ENCODE measurements around the gene ITGAD. TPM values are rescaled to one million over a fixed set of nuclear protein-coding genes. Genes with fewer than 3 reads are reported as not detected.

Gene ITGAD
- total and polyA plus RNA-seq, 2 of the 8 experiments (the other 6 are each of a cell fraction or from before 2014, with no cell fraction given) = 0.06 TPM; not detected in 1

GRCh38 chr16:31382485-31383161 is 10.5 kb upstream of the ITGAD start:
- H3K18ac ChIP-seq (ENCODE audit: extremely low read depth, low read length) = no peak overlapping the region
- H3K79me2 ChIP-seq (ENCODE audit: control insufficient read depth in 1 of 2, insufficient read depth in 2 of 2, low read length in 2 of 2) = no peaks in the 10 kb centered on the region
- peak; percentile 33 to 88 for DNase-seq (ENCODE audit: low read depth in 1 of 2, low spot score in 2 of 2)
- no peak overlapping the region for H3K23ac ChIP-seq (ENCODE audit: insufficient read length)
- peaks cover 0 to 1% (median 0%) of the 10 kb centered on the region in 4 experiments; a peak in 2 of 7 replicates for H3K4me1 ChIP-seq (replicated peaks in 1 of 4; ENCODE audit: control insufficient read depth in 3 of 4, insufficient read depth in 4 of 4, low read length in 3 of 4)
- H3K56ac ChIP-seq (replicated peaks; ENCODE audit: insufficient read length, low read depth, low read length) = no peak overlapping the region
- POLR2A ChIA-PET (ENCODE audit: partially characterized antibody) = interaction anchor here (0.6 to 2.0 kb wide), 6 partner anchors 11 to 203 kb away, joined by 3 to 5 read pairs (median 4); partner anchors contain the start of gene FUS
- H2BK5ac ChIP-seq (ENCODE audit: low read depth, low read length) = no peak overlapping the region
- WGBS, 2 experiments (ENCODE audit: extremely low coverage in 1 of 2, insufficient coverage in 1 of 2, insufficient read length in 1 of 2, insufficient replicate concordance in 2 of 2, low coverage in 1 of 2, low lambda C conversion rate in 2 of 2, missing lambda C conversion rate in 1 of 2) = 23% methylated on average over 14 of the region's 14 CpGs; no CpG with 5 or more reads in 1 of the 2 experiments
- no peak overlapping the region for H3K14ac ChIP-seq (ENCODE audit: insufficient read length)
- CTCF ChIA-PET (ENCODE audit: partially characterized antibody) = interaction anchor here (0.6 to 2.7 kb wide), 36 partner anchors 10 to 397 kb away, joined by 3 to 38 read pairs (median 3); partner anchors contain the start of genes ITGAD, ITGAX, PYCARD and PYDC1
- no peaks in the 10 kb centered on the region for H3K23me2 ChIP-seq (ENCODE audit: low read depth, low read length)
- no peak overlapping the region; a peak in 1 of 8 replicates for H3K4me3 ChIP-seq (ENCODE audit: extremely low read depth in 1 of 4, insufficient read depth in 2 of 4, low read depth in 3 of 4, low read length in 4 of 4)
- H4K20me1 ChIP-seq (replicated peaks in 1 of 2; ENCODE audit: control insufficient read depth in 1 of 2, insufficient read depth in 2 of 2, low read length in 2 of 2) = peaks cover 0 to 1% of the 10 kb centered on the region in 2 experiments
- H3K27ac ChIP-seq (ENCODE audit: low read depth, low read length) = no peak overlapping the region
- peaks cover 0 to 4% of the 10 kb centered on the region in 2 experiments; a peak in 1 of 4 replicates for H3K9me3 ChIP-seq (ENCODE audit: insufficient read depth in 2 of 2, low read depth in 1 of 2, low read length in 1 of 2)
- H2BK120ac ChIP-seq (replicated peaks; ENCODE audit: low read depth, low read length) = no peak overlapping the region
- no peaks in the 10 kb centered on the region for H3K79me1 ChIP-seq (ENCODE audit: low read depth, low read length)
- no peak overlapping the region for H3K9ac ChIP-seq (replicated peaks in 1 of 4; ENCODE audit: extremely low read depth in 1 of 4, low read depth in 3 of 4, low read length in 3 of 4)
- no peak overlapping the region for H4K5ac ChIP-seq (ENCODE audit: insufficient read length, low read depth, low read length)
- H3K27me3 ChIP-seq (replicated peaks in 1 of 4; ENCODE audit: control insufficient read depth in 3 of 4, extremely low read depth in 1 of 4, insufficient read depth in 3 of 4, low read length in 3 of 4) = no peaks in the 10 kb centered on the region
- no peak overlapping the region; the same call in 1 of the 2 replicates for H2BK15ac ChIP-seq (ENCODE audit: low read length)
- peak overlapping the region; percentile 15 for H4K91ac ChIP-seq (replicated peaks; ENCODE audit: insufficient read length, low read length)
- peak overlapping the region; percentile 39 for H4K8ac ChIP-seq (ENCODE audit: extremely low read depth, insufficient read depth, low read length)
- H2BK20ac ChIP-seq (ENCODE audit: low read length) = no peak overlapping the region
- H3K4me2 ChIP-seq (ENCODE audit: insufficient read depth in 1 of 2, low read depth in 2 of 2, low read length in 2 of 2) = peak overlapping the region in 1 of 2 experiments; percentile 62; a peak in 2 of 4 replicates
- FAIRE-seq = peak; percentile 84
- no peak overlapping the region for H2BK12ac ChIP-seq (ENCODE audit: low read depth, low read length)
- no peaks in the 10 kb centered on the region for H3K36me3 ChIP-seq (ENCODE audit: control insufficient read depth in 2 of 4, insufficient read depth in 4 of 4, low read length in 3 of 4)
- no peak overlapping the region for H3K4ac ChIP-seq (replicated peaks; ENCODE audit: insufficient read length, low read depth, low read length)
- no peak overlapping the region for H2AK5ac ChIP-seq (ENCODE audit: low read depth, low read length)
- peak overlapping the region; percentile 99 for H2AFZ ChIP-seq (ENCODE audit: low read length)
- peak; percentile 20; the same call in 1 of the 2 replicates for TF ChIP-seq MAFK (IDR thresholded peaks at IDR 0.05; ENCODE audit: low read depth, low read length)
- TF ChIP-seq POLR2A (IDR thresholded peaks at IDR 0.05; ENCODE audit: control extremely low read depth in 1 of 2, low read depth in 2 of 2, low read length in 2 of 2) = no peak
- no peak for TF ChIP-seq ATF2 (IDR thresholded peaks at IDR 0.05; ENCODE audit: low read length)
- no peak for TF ChIP-seq CBX8 (IDR thresholded peaks at IDR 0.05; ENCODE audit: borderline replicate concordance, low read depth, low read length)
- no peak for TF ChIP-seq GABPA (IDR thresholded peaks at IDR 0.05; ENCODE audit: borderline replicate concordance, insufficient read depth, low read length)
- no peak; the same call in 1 of the 2 replicates for TF ChIP-seq MAX (IDR thresholded peaks at IDR 0.05)
- TF ChIP-seq YY1 (IDR thresholded peaks at IDR 0.05; ENCODE audit: low read depth, low read length) = no peak

Measured in H1 (cell line).